AG10803 (cell line): ENCODE measurements around the gene VWF.

Experiments
- DNase-seq: peaks from one replicate; pipeline ENCODE4 v3.0.0; 2010; ENCODE audit warnings: low read depth
- H3K4me3 ChIP-seq: 2 replicates; pipeline ENCODE4 v1.5.1; 2011; ENCODE audit warnings: mild to moderate bottlenecking, low read length, control low read depth
- TF ChIP-seq, protein P1 (sequence below): conservative IDR thresholded peaks from 2 replicates; pipeline ENCODE4 v1.5.1; 2011; ENCODE audit warnings: mild to moderate bottlenecking, low read length, control low read depth, inconsistent platforms

VWF gene

DNA sequence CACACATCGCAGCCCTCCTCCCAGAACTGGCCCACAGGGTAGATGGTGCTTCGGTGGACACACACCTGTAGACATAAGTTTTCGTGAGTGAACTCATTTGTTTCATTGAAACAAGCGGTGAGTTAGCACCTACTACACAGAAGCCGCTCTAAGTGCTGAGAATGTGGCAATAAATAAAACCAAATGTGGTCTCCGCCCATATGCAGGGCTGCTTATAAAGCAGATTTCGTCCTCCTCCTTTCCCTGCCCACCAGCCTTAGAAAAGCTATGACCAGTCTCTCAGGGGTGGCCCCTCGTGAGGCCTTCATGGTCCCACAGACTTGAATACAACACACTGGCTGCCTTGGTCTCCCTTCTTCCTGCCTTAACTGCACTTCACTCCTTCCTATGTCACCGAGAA, 148.3 kb downstream of the VWF start:
- TF ChIP-seq, protein P1, sequence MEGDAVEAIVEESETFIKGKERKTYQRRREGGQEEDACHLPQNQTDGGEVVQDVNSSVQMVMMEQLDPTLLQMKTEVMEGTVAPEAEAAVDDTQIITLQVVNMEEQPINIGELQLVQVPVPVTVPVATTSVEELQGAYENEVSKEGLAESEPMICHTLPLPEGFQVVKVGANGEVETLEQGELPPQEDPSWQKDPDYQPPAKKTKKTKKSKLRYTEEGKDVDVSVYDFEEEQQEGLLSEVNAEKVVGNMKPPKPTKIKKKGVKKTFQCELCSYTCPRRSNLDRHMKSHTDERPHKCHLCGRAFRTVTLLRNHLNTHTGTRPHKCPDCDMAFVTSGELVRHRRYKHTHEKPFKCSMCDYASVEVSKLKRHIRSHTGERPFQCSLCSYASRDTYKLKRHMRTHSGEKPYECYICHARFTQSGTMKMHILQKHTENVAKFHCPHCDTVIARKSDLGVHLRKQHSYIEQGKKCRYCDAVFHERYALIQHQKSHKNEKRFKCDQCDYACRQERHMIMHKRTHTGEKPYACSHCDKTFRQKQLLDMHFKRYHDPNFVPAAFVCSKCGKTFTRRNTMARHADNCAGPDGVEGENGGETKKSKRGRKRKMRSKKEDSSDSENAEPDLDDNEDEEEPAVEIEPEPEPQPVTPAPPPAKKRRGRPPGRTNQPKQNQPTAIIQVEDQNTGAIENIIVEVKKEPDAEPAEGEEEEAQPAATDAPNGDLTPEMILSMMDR, result no peak

DNA sequence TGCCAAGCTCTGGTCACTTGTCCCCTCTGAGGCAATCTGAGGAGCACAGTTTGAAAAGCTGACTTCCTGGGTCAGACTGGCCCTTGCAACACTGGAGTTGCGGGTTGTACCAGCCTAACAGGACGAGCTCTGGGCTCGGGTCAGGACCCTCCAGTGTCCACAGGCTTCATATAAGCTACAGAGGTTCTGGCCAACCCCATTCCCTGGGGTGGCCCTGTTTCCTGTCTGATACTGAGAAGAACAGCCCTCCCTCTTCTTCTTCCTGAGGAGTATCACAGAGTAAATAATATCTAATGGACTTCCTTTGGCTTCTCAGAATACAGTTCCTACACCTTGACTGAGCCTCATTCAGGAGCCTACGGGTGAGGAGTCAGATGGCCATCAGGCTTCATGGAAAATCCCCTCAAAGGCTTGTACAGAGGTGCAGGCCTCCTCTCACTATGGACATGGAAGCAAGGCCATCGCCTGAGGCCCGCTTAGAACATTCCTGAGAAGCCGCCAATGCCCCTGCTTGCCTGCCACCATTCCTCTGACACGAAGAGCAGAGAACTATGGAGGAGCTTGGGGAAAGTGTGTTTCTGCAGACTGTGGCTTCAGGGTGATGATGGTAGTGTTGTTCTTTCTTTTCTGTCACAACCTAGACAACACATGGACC, 150.9 kb downstream of the VWF start:
- TF ChIP-seq, protein P1, result no peak
- no peak overlapping the region for H3K4me3 ChIP-seq
- DNase-seq, result no peak

More for the DNA sequence above, 148.3 kb downstream of the VWF start:
- no peak for DNase-seq
- H3K4me3 ChIP-seq, result no peak overlapping the region

DNA sequence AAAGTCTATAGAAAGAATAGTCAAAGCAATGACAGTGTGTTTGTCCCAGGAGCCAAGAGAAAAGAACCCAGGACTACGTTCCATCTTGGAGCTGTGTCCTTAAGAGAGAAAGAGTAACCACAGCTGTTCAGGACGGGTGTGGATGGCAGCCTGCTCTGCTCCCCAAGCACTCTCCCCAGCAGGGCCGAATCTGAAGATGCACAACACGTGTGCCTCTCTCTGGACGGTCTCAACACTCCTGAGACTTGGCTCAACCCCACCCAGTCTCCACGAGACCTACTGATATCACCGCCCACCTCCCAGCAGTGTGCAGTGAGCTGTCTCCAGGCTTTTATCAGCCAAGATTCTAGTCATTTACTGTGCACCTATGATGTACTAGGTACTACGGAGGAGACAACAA, 152.1 kb downstream of the VWF start:
- no peak overlapping the region for H3K4me3 ChIP-seq
- DNase-seq, result no peak
- TF ChIP-seq, protein P1, result no peak

DNA sequence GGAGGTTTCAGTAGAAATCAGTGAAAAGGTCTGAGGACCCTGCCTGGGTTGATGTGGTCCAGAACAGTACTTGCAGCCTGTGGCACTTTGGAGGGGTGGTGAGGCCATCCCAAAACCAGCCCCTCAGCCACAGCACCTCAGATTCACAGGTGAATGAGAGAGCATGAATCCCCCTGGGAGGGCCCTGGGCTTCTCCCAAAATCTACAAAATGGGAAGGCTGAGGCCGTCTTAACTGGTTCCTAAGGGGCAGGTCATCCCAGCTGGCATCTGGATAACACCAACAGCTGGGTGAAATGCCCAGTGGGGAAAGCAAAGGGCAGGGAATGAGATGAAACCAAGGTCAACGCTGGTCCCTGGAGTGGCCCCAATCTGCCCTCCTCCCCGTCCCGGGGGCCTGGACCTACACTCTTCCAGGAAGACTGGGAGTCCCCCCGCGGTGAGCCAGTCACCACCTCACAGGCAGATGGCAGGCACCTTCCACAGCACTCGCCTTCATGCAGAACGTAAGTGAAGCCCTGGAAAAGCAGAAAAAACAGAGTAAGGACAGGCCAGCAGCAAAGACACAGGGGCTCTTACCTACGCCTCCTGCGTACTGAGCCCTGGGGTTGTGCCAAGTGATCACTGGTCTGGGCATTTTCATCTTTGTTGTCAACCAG, 153.1 kb downstream of the VWF start:
- TF ChIP-seq, protein P1, result no peak
- no peak for DNase-seq
- no peak overlapping the region for H3K4me3 ChIP-seq

DNA sequence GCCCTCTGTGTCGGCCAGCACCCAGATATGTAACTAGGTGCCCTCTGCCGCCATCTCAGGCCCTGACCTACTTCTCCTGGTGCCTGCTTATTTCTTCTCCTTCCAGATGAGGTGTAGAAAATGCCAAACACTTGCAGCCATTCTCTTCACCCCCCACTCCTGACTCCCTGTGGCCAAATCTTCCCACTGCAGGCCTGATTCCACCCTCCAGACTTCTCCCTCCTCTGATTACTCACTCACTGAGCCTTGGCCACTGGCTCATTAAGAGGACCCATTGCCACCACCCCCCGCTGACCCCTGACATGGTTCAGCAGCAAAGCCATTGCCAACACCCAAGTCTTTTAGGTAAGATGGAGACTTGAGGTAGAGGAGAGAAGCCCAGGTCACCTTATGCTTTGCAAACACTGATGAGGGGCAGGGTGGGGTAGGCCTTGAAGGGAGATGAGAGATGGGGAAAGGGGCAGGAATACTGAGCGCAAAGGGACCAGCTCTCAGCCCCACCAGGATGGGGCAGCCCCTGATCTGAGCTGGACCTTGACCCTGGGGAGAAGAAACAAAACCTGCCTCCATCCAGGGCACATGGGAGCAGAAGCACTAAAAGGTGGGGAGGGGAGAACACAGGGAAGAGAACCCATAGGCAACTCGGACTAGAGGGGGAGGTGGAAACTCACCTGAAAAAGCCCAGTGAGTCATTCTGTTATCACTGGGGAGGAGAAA, 154.3 kb downstream of the VWF start:
- DNase-seq, result no peak
- TF ChIP-seq, protein P1, result no peak; the same call in 1 of the 2 replicates
- H3K4me3 ChIP-seq, result no peak overlapping the region

DNA sequence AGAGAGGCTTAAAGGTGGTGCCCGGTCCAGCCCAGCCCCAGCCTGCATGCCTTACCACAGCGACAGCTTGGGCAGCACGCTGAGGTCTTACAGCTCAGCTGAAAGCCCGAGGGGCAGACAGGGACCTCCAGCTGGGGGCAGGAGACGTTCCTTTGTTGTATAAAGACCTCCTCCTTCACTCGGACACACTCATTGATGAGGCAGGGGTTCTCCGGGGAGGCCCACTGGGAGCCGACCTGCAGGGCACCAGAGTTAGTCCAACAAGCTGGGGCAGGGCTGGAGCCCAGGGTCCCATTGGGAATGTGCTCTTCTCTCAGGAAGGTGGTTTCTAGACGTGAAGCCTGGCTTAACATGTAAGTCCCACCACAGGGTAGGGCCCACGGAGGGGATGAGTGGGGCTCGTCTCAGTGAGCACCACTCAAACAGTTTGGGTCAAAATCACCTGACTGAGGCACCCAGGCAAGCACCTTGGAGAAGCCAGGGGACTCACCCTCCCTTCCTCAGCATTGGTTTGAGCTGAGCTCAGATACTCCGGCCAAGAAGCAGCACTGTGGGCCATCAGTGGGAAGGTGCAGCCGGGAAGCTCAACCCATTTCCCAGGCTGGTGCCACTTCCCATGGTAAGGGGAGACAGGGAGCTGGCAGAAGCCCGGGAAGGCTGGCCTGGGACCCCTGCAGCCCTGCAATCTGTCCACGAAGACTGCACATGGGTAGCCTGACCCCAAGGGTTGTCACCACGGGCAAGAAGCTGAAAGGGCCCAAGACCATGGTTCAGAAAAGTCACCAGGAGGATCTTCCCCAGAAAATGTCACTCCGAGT, 155.1 kb downstream of the VWF start:
- no peak overlapping the region for H3K4me3 ChIP-seq
- no peak for DNase-seq
- TF ChIP-seq, protein P1, result no peak
